Stimulated activated CD8-positive, alpha-beta memory T cell treated with anti-CD3 and anti-CD28 coated beads, Interleukin-2, amount 100 ng/mL, for 1 hour (primary cell): ENCODE data around the gene ZNF154.
"Not testable (repeated sequence)": the region's sequence is repeated elsewhere in the genome, so short reads cannot be mapped to it uniquely, and the experiment has no call there.

Experiments
- DNase-seq, 2 donors: peaks; one replicate each; pipeline ENCODE4 v3.0.0-alpha.2; 2020; ENCODE audit warnings: low read depth in 2 of 2

ZNF154 gene

GRCh38 chr19:57708641-57709361 lies at the start of gene ZNF154:
Gene ZNF154, minus strand, starts transcription at chr19:57709204. Its CDS starts 233 bp downstream, at chr19:57708971.
- DNase-seq, result peak in 1 of 2 donors; percentile 22

- DNase-seq, result no peak
These were observed 48.9 kb upstream of the ZNF154 start for GRCh38 chr19:57757941-57758340.

- no peak for DNase-seq
These were observed 46.0 kb upstream of the ZNF154 start for GRCh38 chr19:57755031-57755430.

GRCh38 chr19:57754091-57754673 lies 45.2 kb upstream of the ZNF154 start:
- DNase-seq, result no peak

GRCh38 chr19:57748029-57748428 lies 39.0 kb upstream of the ZNF154 start:
- DNase-seq, result no peak

- no peak for DNase-seq
These were observed 38.4 kb upstream of the ZNF154 start for GRCh38 chr19:57747472-57747807.

- peak; percentile 58 to 65 for DNase-seq
These were observed 37.8 kb upstream of the ZNF154 start, which contains the start of gene ZNF776 for GRCh38 chr19:57746580-57747471. Gene ZNF776, plus strand, starts transcription at chr19:57746815. Its CDS starts 244 bp downstream, at chr19:57747059.

- not testable (repeated sequence) for DNase-seq
These were observed 29.8 kb upstream of the ZNF154 start for GRCh38 chr19:57738770-57739169.

GRCh38 chr19:57738320-57738719 lies 29.3 kb upstream of the ZNF154 start:
- DNase-seq, result peak in 1 of 2 donors; percentile 8

GRCh38 chr19:57720878-57721277 lies 11.9 kb upstream of the ZNF154 start:
- DNase-seq, result no peak

- no peak for DNase-seq
These were observed 11.0 kb upstream of the ZNF154 start for GRCh38 chr19:57719901-57720519.

GRCh38 chr19:57719424-57719823 lies 10.4 kb upstream of the ZNF154 start:
- DNase-seq, result no peak

GRCh38 chr19:57712222-57712621 lies 3.2 kb upstream of the ZNF154 start:
- DNase-seq, result no peak

GRCh38 chr19:57709616-57710015 lies 612 bp upstream of the ZNF154 start:
- DNase-seq, result no peak

- no peak for DNase-seq
These were observed 2.7 kb downstream of the ZNF154 start for GRCh38 chr19:57706346-57706745.

GRCh38 chr19:57701625-57702024 lies 7.4 kb downstream of the ZNF154 start:
- no peak for DNase-seq

- no peak for DNase-seq
These were observed 19.3 kb downstream of the ZNF154 start for GRCh38 chr19:57689750-57690149.

- DNase-seq, result no peak
These were observed 20.8 kb downstream of the ZNF154 start for GRCh38 chr19:57688011-57688763.

GRCh38 chr19:57687363-57688010 lies 21.5 kb downstream of the ZNF154 start:
- DNase-seq, result no peak

- no peak for DNase-seq
These were observed 22.3 kb downstream of the ZNF154 start for GRCh38 chr19:57686727-57687126.
